Testis (tissue), 3 donors: ENCODE results near the gene NTF3. TPM values are rescaled to one million over a fixed set of nuclear protein-coding genes. Genes with fewer than 3 reads are reported as not detected.

ENCODE experiments used
- DNase-seq: peaks from one replicate; pipeline ENCODE4 v3.0.0-alpha.2; 2019
- H3K27ac ChIP-seq, 2 donors: fragments of 200-600 bp; sonication (generic); one replicate each; pipeline ENCODE4 v1.5.1; 2019
- H3K27me3 ChIP-seq: fragments of 200-600 bp; sonication (generic); one replicate; pipeline ENCODE4 v1.5.1; 2019
- H3K36me3 ChIP-seq: fragments of 200-600 bp; sonication (generic); one replicate; pipeline ENCODE4 v1.5.1; 2017; ENCODE audit warnings: low read depth; ENCODE audit errors: missing control alignments
- H3K4me1 ChIP-seq: fragments of 200-600 bp; sonication (generic); one replicate; pipeline ENCODE4 v1.5.1; 2019
- H3K4me3 ChIP-seq, 2 donors: fragments of 200-600 bp; sonication (generic); one replicate each; pipeline ENCODE4 v1.5.1; 2017 to 2019
- H3K9me3 ChIP-seq: fragments of 200-600 bp; sonication (generic); one replicate; pipeline ENCODE4 v1.5.1; 2017
- CTCF ChIP-seq, 3 experiments: fragments of 450-650 bp in 2 of 3; fragments of 200-600 bp in 1 of 3; sonication (generic) in 1 of 3; IDR thresholded peaks; one replicate each; pipeline ENCODE4 v1.5.1; 2016 to 2019; ENCODE audit warnings: antibody characterized with exemption in 3 of 3, mild to moderate bottlenecking in 2 of 3, moderate library complexity in 1 of 3
- POLR2A ChIP-seq: fragments of 450-650 bp; IDR thresholded peaks from one replicate; pipeline ENCODE4 v1.6.1; 2017; ENCODE audit warnings: antibody characterized with exemption, mild to moderate bottlenecking, moderate library complexity
- WGBS, 2 donors: methylation state at CpG; one replicate each; pipeline ENCODE4 v1.1.5; 2018; 5-methylcytosine and 5-hydroxymethylcytosine counted together
- intact Hi-C: fragments of 100-400 bp; cut with DNase I; formaldehyde crosslinking; loops from one replicate; pipeline ENCODE4 v1.15.1; 2023; ENCODE audit warnings: low total_unique reads
- polyA plus RNA-seq: library from polyadenylated mRNA; stranded (reverse); fragments of 350-450 nt; fragmentation: Illumina TruSeq; extraction: RNeasy Lipid Tissue Mini Kit (QIAGEN cat#74804); gene quantifications from one replicate; pipeline ENCODE4 v1.2.3, GENCODE V29; 2014; ENCODE audit warnings: low read depth, low replicate concordance; ENCODE audit not compliant: insufficient read depth
- total RNA-seq, 2 donors: library from RNA; depleted of rRNA; stranded (reverse); fragments of >200 nt; gene quantifications; one replicate each; pipeline ENCODE4 v1.2.3, GENCODE V29; 2016

The NTF3 gene
- total and polyA plus RNA-seq, 3 donors from 2014 or later: 1.1 to 2.2 (median 1.4) TPM

GRCh38 chr12:5487948-5488625, 56.2 kb downstream of the NTF3 start:
- no peak for TF ChIP-seq CTCF (IDR thresholded peaks at IDR 0.05)
- TF ChIP-seq POLR2A: no peak
- WGBS, 2 donors: 88 to 89% methylated on average over 6 of the region's 6 CpGs
- no peaks in the 10 kb centered on the region for H3K9me3 ChIP-seq
- peaks cover 8% of the 10 kb centered on the region for H3K4me1 ChIP-seq
- H3K36me3 ChIP-seq: no peaks in the 10 kb centered on the region
- no peak overlapping the region for H3K27ac ChIP-seq
- no peaks in the 10 kb centered on the region for H3K27me3 ChIP-seq
- intact Hi-C loops: no loop called here
- H3K4me3 ChIP-seq: no peak overlapping the region
- DNase-seq: no peak

DNA sequence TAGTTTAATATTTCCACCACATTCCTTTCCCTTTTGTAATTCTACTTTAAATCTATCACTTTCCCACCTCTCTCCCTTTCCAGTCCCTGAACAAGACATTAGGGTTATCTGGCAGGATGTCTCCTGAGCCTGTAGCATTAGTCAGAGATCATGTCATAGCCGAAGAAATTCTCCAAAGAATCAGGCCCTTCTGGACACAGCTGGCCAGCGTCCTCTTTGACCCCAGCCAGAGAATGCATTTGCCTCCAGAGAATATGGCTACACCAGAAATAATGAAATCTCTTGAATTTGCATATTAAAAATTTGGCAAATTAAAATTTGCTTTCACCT, 56.7 kb downstream of the NTF3 start:
- intact Hi-C loops: no loop called here
- no peaks in the 10 kb centered on the region for H3K9me3 ChIP-seq
- peaks cover 8% of the 10 kb centered on the region for H3K4me1 ChIP-seq
- H3K27me3 ChIP-seq: no peaks in the 10 kb centered on the region
- H3K27ac ChIP-seq: no peak overlapping the region
- WGBS, 2 donors: 62 to 71% methylated on average over 2 of the region's 2 CpGs
- TF ChIP-seq CTCF (IDR thresholded peaks at IDR 0.05): no peak
- TF ChIP-seq POLR2A: no peak
- H3K36me3 ChIP-seq: no peaks in the 10 kb centered on the region
- no peak overlapping the region for H3K4me3 ChIP-seq
- no peak for DNase-seq

GRCh38 chr12:5489017-5489416, 57.1 kb downstream of the NTF3 start:
- TF ChIP-seq CTCF (IDR thresholded peaks at IDR 0.05) (no peak), POLR2A (no peak)
- intact Hi-C loops: no loop called here
- Histone ChIP-seq H3K4me3 (no peak overlapping the region), H3K27ac (no peak overlapping the region), H3K27me3 (no peaks in the 10 kb centered on the region), H3K9me3 (no peaks in the 10 kb centered on the region), H3K36me3 (no peaks in the 10 kb centered on the region), H3K4me1 (peaks cover 8% of the 10 kb centered on the region)
- DNase-seq: no peak
- WGBS, 2 donors: 61 to 63% methylated on average over 5 of the region's 5 CpGs

DNA sequence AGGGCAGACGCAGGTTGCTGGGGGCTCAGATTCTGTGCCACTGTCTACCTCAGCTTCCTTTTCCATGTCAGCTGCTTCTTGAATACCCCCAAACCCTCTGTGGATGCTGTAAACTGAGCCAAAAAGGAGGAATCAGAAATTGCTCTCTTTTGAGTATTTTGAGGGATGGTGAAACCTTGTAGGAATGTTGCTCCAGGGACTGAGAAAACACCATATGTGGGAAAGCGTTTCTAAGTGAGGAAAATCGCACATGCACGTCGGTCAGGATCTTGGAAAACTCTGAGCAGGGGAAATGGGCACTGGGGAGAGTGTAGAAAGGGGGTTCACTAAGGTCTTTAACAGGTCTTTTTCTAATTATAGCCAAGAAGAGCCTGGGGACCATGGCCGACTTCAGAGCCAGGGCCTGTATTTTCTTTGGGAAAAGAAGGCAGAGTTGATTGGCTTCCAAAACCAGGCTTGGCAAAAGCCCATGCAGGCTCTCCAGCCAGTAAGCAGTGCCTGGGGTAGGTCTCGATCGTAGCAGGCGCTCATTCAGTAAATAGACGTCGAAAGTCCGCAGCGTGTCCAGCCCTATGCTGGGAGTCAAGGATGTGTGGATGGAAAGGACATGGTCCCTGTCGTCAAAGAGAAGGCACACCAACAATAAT, 58.0 kb downstream of the NTF3 start:
- no peaks in the 10 kb centered on the region for H3K27me3 ChIP-seq
- DNase-seq: no peak
- no peaks in the 10 kb centered on the region for H3K9me3 ChIP-seq
- TF ChIP-seq CTCF (IDR thresholded peaks at IDR 0.05) (no peak), POLR2A (no peak)
- H3K4me3 ChIP-seq: no peak overlapping the region
- WGBS, 2 donors: 76 to 83% methylated on average over 14 of the region's 14 CpGs
- peaks cover 8% of the 10 kb centered on the region for H3K4me1 ChIP-seq
- intact Hi-C loops: no loop called here
- H3K36me3 ChIP-seq: no peaks in the 10 kb centered on the region
- no peak overlapping the region for H3K27ac ChIP-seq

- WGBS, 2 donors: 44 to 65% methylated on average over 4 of the region's 4 CpGs
- no peaks in the 10 kb centered on the region for H3K36me3 ChIP-seq
- H3K4me3 ChIP-seq: no peak overlapping the region
- no peaks in the 10 kb centered on the region for H3K27me3 ChIP-seq
- intact Hi-C loops: no loop called here
- H3K4me1 ChIP-seq: peaks cover 8% of the 10 kb centered on the region
- TF ChIP-seq CTCF (IDR thresholded peaks at IDR 0.05) (no peak), POLR2A (no peak)
- H3K27ac ChIP-seq: no peak overlapping the region
- DNase-seq: no peak
- no peaks in the 10 kb centered on the region for H3K9me3 ChIP-seq
Observed at GRCh38 chr12:5492562-5492961, 60.7 kb downstream of the NTF3 start.
